ENCODE results near the gene SIK3.

DNA sequence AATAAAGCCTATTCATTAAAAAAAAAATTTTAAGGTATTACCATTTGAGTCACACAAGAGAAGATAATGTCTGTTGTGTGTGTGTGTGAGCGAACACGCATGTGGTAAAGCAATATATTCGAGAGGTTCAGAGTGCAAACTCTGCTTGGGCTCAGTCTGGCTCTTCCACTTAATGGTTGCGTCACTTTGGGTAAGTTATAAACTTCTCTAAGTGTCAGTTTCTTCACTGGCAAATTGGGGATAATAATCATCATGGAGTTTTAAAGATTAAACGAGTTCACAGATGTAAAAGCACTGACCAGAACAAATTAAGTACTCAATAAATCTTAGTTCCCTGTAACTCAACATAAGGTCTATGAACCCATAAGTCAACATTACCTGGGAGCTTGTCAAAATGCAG lies 37.0 kb downstream of the SIK3 start:
- TF ChIP-seq POLR2AphosphoS5 (IDR thresholded peaks at IDR 0.05; ENCODE audit: insufficient read depth, low read depth, low read length): no peak
- TF ChIP-seq, protein P1, sequence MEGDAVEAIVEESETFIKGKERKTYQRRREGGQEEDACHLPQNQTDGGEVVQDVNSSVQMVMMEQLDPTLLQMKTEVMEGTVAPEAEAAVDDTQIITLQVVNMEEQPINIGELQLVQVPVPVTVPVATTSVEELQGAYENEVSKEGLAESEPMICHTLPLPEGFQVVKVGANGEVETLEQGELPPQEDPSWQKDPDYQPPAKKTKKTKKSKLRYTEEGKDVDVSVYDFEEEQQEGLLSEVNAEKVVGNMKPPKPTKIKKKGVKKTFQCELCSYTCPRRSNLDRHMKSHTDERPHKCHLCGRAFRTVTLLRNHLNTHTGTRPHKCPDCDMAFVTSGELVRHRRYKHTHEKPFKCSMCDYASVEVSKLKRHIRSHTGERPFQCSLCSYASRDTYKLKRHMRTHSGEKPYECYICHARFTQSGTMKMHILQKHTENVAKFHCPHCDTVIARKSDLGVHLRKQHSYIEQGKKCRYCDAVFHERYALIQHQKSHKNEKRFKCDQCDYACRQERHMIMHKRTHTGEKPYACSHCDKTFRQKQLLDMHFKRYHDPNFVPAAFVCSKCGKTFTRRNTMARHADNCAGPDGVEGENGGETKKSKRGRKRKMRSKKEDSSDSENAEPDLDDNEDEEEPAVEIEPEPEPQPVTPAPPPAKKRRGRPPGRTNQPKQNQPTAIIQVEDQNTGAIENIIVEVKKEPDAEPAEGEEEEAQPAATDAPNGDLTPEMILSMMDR (IDR thresholded peaks at IDR 0.05; ENCODE audit: extremely low read depth in 1 of 2, insufficient read depth in 1 of 2, low read depth in 1 of 2, low read length in 2 of 2): no peak

Measured in endothelial cell of umbilical vein (primary cell).